Right lobe of liver (tissue), 4 donors: ENCODE results near the gene OR8B3.
"Not testable (repeated sequence)": the region's sequence is repeated elsewhere in the genome, so short reads cannot be mapped to it uniquely, and the experiment has no call there.

Source experiments
- POLR2A ChIP-seq: fragments of 450-650 bp; IDR thresholded peaks from one replicate; pipeline ENCODE4 v1.6.1; 2017; ENCODE audit warnings: antibody characterized with exemption, mild to moderate bottlenecking
- TF ChIP-seq, protein P1 (sequence below), 4 donors: fragments of 200-600 bp in 3 of 4; fragments of 450-650 bp in 1 of 4; IDR thresholded peaks; one replicate each; pipeline versions ENCODE4 v1.5.1 to v1.8.0; 2016 to 2022; ENCODE audit warnings: antibody characterized with exemption in 4 of 4, mild to moderate bottlenecking in 2 of 4
- donor health status: DM: no; HTN: no; CAD: no.
- donor health status: DM: no; HTN: no; CAD: no.
- donor health status: DM: no; HTN: yes; CAD: no.

DNA sequence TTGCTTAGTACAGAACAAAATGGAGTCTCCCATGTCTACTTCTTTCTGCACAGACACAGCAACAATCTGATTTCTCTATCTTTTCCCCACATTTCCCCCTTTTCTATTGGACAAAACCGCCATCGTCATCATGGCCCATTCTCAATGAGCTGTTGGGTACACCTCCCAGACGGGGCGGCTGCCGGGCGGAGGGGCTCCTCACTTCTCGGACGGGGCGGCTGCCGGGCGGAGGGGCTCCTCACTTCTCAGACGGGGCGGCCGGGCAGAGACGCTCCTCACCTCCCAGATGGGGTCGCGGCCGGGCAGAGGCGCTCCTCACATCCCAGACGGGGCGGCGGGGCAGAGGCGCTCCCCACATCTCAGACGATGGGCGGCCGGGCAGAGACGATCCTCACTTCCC is 4.4 kb upstream of the OR8B3 start:
- TF ChIP-seq, protein P1, sequence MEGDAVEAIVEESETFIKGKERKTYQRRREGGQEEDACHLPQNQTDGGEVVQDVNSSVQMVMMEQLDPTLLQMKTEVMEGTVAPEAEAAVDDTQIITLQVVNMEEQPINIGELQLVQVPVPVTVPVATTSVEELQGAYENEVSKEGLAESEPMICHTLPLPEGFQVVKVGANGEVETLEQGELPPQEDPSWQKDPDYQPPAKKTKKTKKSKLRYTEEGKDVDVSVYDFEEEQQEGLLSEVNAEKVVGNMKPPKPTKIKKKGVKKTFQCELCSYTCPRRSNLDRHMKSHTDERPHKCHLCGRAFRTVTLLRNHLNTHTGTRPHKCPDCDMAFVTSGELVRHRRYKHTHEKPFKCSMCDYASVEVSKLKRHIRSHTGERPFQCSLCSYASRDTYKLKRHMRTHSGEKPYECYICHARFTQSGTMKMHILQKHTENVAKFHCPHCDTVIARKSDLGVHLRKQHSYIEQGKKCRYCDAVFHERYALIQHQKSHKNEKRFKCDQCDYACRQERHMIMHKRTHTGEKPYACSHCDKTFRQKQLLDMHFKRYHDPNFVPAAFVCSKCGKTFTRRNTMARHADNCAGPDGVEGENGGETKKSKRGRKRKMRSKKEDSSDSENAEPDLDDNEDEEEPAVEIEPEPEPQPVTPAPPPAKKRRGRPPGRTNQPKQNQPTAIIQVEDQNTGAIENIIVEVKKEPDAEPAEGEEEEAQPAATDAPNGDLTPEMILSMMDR (IDR thresholded peaks at IDR 0.05) = not testable (repeated sequence)
- TF ChIP-seq POLR2A = not testable (repeated sequence)
